ENCODE measurements around the gene REPS2. TPM values are rescaled to one million over a fixed set of nuclear protein-coding genes. Genes with fewer than 3 reads are reported as not detected.
A peak's percentile ranks its signal among the peaks of the same experiment; 100 is the strongest.

Gene REPS2
- total RNA-seq, 1 donor from 2014 or later, result 7.9 TPM

- peak; percentile 32 for DNase-seq
Observed at GRCh38 chrX:17082831-17083230, 136.4 kb downstream of the REPS2 start.

GRCh38 chrX:17086317-17086716, 139.9 kb downstream of the REPS2 start:
- DNase-seq, result peak; percentile 22

DNA sequence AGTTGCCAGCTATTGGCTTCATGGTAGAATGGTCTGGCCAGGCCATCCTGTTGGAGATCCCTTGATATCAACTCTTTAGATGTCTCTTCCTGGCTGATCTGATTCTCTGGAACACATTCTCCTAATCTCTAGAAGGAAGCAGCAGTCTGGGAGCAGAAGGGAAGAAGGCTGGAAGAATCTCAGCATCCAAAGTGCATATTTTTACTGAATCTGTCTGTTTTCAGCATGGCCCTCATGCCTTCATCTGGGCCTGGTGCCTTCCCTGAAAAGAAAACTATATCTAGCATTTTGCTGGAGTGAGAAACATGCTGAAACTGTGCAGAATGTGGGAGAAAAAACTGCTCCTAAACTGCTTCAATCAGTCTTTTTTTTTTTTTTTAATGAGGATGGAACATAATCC, 148.7 kb downstream of the REPS2 start:
- DNase-seq, result no peak

DNA sequence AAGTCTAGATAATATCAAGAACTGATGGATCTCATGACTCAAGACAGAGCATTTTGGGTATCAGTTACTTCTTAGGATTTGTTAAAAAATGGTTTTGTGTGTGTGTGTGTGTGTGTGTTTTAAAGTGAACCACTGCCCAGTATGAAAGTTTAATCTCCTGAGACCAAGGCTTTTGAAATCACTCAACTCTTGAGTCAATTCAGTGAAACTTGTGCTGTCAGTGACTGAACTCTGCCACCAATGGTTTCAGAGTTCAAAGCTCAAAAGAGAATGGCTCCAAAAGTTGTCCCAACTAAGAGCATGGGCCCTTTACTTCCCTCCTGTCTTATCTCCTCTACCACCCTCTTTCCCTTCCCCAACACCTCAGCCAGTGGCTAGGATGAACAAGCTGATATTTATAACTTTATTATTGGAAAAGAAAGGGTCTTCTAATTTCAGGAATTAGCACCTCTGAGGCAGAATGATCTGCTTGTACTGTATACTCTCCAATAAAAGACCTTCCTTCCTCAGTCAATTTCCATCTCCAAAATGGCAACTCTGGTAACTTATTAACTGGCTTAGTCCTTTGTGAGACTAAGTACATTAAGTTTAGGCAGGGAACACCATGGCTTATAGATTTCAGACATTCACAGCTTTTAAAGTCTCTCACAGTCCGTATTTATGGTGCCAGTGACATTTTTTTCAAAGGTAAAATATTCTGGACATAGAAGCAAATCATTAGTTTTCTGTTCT, 152.2 kb downstream of the REPS2 start:
- no peak for DNase-seq

- DNase-seq, result no peak
Observed at GRCh38 chrX:17104433-17104832, 158.0 kb downstream of the REPS2 start.

- no peak for DNase-seq
Observed at GRCh38 chrX:17120816-17121215, 174.4 kb downstream of the REPS2 start.

- no peak for DNase-seq
Observed at GRCh38 chrX:17154001-17154400, 207.5 kb downstream of the REPS2 start.

DNA sequence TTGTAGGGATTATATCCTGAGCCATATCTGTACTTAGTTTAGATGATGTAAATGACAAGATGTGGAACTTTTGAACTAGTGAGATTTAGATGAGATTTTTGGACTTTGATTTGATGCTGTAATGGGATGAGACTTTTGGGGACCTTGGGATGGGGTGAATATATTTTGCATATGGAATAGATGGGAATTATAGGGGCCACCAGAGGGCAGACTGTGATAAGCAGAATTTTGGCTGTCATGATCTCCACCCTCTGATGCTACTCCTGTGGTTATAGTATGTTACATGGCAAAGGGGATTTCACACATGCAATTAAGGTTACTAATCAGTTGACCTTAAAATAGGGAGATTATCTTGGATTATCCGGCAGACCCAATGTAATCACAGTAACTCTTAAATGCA, 214.5 kb downstream of the REPS2 start:
- DNase-seq, result no peak

DNA sequence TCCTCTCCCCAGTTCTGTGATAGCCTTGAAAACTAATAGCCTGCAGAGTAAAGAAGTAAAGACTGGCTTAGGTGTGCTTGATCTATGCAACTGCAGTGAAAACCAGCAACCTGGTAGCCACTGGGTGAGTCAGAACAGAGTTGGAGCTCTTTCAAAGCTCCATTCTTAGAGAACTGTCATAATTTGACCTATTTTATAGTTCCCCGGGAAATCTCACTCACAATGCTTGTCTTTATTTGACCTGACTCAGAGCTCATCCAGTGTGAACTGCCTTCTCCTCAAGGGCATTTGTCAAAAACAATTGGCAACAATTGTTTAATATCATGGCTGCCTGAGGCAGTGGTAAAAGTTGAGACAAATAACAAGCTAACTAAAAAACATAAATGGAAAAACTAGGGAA, 215.5 kb downstream of the REPS2 start:
- no peak for DNase-seq

DNA sequence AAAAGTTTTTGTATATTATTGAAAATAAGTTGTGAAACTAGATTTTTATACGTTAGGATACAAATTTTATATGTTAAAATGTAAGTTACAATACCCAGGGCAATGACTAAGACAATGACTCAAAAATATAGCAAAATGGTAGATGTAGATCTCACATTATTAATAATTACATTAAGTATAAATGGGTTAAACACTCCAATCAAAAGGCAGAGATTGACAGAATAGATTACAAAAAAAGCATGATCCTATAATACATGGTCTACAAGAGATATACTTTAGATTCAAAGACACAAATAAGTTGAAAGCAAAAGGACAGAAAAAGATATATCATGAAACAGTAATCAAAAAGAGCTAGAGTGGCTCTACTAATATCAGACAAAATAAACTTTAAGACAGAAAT, 217.6 kb downstream of the REPS2 start:
- no peak for DNase-seq

DNA sequence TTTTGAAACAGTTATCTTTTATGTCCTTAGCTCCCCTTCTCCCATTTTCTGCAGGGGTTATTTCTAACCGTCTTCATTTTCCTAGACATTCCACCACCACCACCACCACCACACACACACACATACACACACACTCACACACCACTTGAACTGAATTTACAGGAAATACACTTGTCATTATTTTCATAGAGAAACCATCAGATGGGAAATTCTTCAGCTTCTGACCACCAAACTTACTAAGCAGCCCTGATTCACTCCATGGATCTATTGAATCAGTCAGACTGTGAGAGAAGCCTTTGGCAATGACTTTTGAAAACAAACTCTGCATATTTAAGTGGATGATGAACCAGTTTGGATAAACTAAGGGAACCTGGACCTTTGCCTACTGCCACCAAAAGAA, 218.5 kb downstream of the REPS2 start:
- no peak for DNase-seq

GRCh38 chrX:17167915-17168314, 221.5 kb downstream of the REPS2 start:
- DNase-seq, result peak; percentile 26

- no peak for DNase-seq
Observed at GRCh38 chrX:17170973-17171372, 224.5 kb downstream of the REPS2 start.

GRCh38 chrX:17174671-17175070, 228.2 kb downstream of the REPS2 start:
- DNase-seq, result peak; percentile 30

GRCh38 chrX:17182317-17182716, 235.9 kb downstream of the REPS2 start:
- no peak for DNase-seq

DNA sequence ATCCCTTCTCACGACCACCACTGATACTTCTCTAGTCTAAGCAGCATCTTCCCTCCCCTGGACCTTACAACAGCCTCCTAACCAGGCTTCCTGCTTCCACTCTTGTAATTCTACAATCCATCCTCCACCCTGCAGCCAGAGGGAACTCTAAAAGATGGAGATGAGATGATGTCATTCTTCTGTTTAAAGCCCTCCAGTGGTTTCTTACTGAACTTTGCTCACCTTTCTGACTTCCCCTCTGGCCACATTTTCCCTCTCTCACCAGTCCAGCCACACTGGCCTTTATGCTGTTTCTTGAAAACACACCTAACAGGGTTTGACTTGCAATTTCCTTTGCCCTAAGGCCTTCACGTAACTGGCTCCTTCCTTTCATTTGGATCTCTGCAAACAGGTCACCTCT, 237.1 kb downstream of the REPS2 start:
- no peak for DNase-seq

DNA sequence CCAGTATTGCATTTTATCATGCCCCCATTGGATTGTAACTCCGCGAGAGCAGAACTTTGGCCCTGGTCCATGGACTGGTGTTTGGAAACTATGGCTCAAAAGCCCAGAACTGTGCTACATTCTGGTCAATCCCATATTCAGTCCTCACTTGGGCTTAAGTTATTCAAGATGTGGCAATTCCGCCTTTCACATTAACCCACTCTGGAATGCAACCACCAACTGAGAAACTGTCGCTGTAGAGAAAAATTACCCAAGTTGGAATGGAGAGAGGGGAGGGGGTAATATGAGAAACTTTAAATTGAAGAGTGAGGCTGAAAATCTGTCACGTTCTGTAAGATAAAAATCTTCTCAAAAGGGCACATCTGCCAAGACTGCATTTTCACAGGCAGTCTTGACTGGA, 239.0 kb downstream of the REPS2 start:
- no peak for DNase-seq

DNA sequence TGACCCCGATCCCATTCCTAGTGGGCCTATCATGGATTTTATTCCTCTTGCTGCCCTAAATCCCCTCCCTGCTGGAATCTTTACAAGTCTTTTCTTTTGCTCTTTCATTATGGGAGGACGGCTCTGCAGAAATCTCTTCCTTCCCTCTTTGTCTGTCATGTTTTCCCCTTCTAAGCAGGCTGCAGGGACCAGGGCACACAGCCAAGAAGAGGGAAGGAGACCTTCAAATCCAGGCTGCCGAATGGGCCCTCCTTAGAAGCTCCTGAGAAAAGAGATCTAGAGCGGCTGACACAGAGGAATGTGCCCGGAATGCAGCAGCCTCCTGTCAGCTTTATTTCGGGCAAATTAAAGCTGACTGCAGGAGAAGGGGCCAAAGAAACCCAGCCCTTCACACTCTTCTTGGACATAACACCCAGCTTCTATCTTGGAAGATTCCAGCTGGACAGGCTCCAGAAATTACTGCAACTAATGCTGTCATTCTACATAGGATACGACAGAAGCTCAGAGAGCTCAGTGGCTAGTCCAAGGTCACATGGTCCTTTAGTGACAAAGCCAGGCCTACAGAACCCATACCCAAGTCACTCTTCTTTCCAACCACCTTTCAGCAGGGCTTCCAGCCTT, 240.8 kb downstream of the REPS2 start:
- DNase-seq, result peak; percentile 54

GRCh38 chrX:17192106-17192505, 245.6 kb downstream of the REPS2 start:
- DNase-seq, result no peak

Small RNAs within 50 kb of the gene (small RNA-seq; reads per million reads assigned to genes)
- gene RF00019 (ENCODE audit: low replicate concordance) (not detected), gene RF00190 (ENCODE audit: low replicate concordance) (not detected)

Other genes with a start within 250 kb of the REPS2 start
- 28.1 TPM for gene CTPS2, start 234.0 kb upstream of the REPS2 start, total RNA-seq
- gene SYAP1, start 227.0 kb upstream of the REPS2 start, total RNA-seq, result 18.7 TPM
- 9.2 TPM for gene TXLNG, start 160.2 kb upstream of the REPS2 start, total RNA-seq
- gene RBBP7, start 76.3 kb upstream of the REPS2 start, total RNA-seq, result 101 TPM

Data from tongue (tissue), 3 donors.